Stimulated activated CD4-positive, alpha-beta T cell treated with anti-CD3 and anti-CD28 coated beads, Interleukin-12 subunit alpha, Interleukin-12 subunit beta, amount 100 ng/mL, for 24 hours (primary cell): ENCODE measurements around the gene FAM120B.
"Not testable (repeated sequence)": the region's sequence is repeated elsewhere in the genome, so short reads cannot be mapped to it uniquely, and the experiment has no call there.

Experiments
- DNase-seq, 2 experiments: peaks; one replicate each; pipeline ENCODE4 v3.0.0-alpha.2; 2020; ENCODE audit warnings: low read depth in 2 of 2

FAM120B gene

GRCh38 chr6:170306324-170307079 is at the start of gene FAM120B:
Gene FAM120B, plus strand, starts transcription at chr6:170306758. Its CDS starts 10,633 bp downstream, at chr6:170317391.
- DNase-seq: peak; percentile 90 to 94

- DNase-seq: no peak
Observed at GRCh38 chr6:170257376-170257775, 49.2 kb upstream of the FAM120B start.

- no peak for DNase-seq
Observed at GRCh38 chr6:170258407-170258806, 48.2 kb upstream of the FAM120B start.

- no peak for DNase-seq
Observed at GRCh38 chr6:170259278-170259677, 47.3 kb upstream of the FAM120B start.

- DNase-seq: no peak
Observed at GRCh38 chr6:170260686-170261085, 45.9 kb upstream of the FAM120B start.

GRCh38 chr6:170261643-170262488 is 44.7 kb upstream of the FAM120B start:
- DNase-seq: no peak

- DNase-seq: no peak
Observed at GRCh38 chr6:170262489-170263088, 44.0 kb upstream of the FAM120B start.

GRCh38 chr6:170263410-170263809 is 43.1 kb upstream of the FAM120B start:
- no peak for DNase-seq

- DNase-seq: no peak
Observed at GRCh38 chr6:170264086-170264485, 42.5 kb upstream of the FAM120B start.

- DNase-seq: not testable (repeated sequence)
Observed at GRCh38 chr6:170264644-170265043, 41.9 kb upstream of the FAM120B start.

- DNase-seq: no peak
Observed at GRCh38 chr6:170265655-170266054, 40.9 kb upstream of the FAM120B start.

- no peak for DNase-seq
Observed at GRCh38 chr6:170266061-170266825, 40.3 kb upstream of the FAM120B start.

GRCh38 chr6:170267688-170268087 is 38.9 kb upstream of the FAM120B start:
- DNase-seq: no peak

GRCh38 chr6:170268216-170269129 is 38.1 kb upstream of the FAM120B start:
- no peak for DNase-seq

GRCh38 chr6:170269151-170269845 is 37.3 kb upstream of the FAM120B start:
- DNase-seq: no peak

GRCh38 chr6:170269846-170270541 is 36.6 kb upstream of the FAM120B start:
- DNase-seq: no peak

GRCh38 chr6:170270984-170271593 is 35.5 kb upstream of the FAM120B start:
- no peak for DNase-seq

- peak; percentile 58 to 73 for DNase-seq
Observed at GRCh38 chr6:170271771-170272314, 34.7 kb upstream of the FAM120B start.
